Naive thymus-derived CD8-positive, alpha-beta T cell (primary cell): ENCODE measurements around the gene NUDT4. TPM values are rescaled to one million over a fixed set of nuclear protein-coding genes. Genes with fewer than 3 reads are reported as not detected.
A peak's percentile ranks its signal among the peaks of the same experiment; 100 is the strongest.

Experiments used
- ATAC-seq, 2 donors: fragments of 150-1000 bp; cut with Tn5 transposase in 1 of 2; sonication (Bioruptor Pico), chemical (Tn5 transposase) in 1 of 2; 1 replicate in 1 of 2; 2 replicates in 1 of 2; pipeline ENCODE4 v1.10.0; 2021; ENCODE audit warnings: mild to moderate bottlenecking in 2 of 2, moderate library complexity in 2 of 2
- POLR2A ChIA-PET: fragments of 350-600 bp; sonication (Branson Sonifier 250); formaldehyde crosslinking; loops from one replicate; lab custom pipeline; 2021; ENCODE audit warnings: antibody characterized with exemption; lab: Charles Lee
- DNase-seq, 10 donors: peaks; one replicate each; pipeline versions ENCODE4 v3.0.0 to v3.0.0-alpha.2; 2020 to 2022
- H3K27ac Mint-ChIP-seq, 10 donors: one replicate each; pipeline ENCODE4 v1.8.0; 2020 to 2022; ENCODE audit warnings: mild to moderate bottlenecking in 10 of 10, mixed read lengths in 10 of 10, moderate library complexity in 4 of 10, inconsistent platforms in 1 of 10
- H3K27me3 Mint-ChIP-seq, 5 donors: one replicate each; pipeline ENCODE4 v1.8.0; 2021 to 2022; ENCODE audit warnings: mixed read lengths in 5 of 5
- H3K36me3 Mint-ChIP-seq, 3 donors: one replicate each; pipeline ENCODE4 v1.8.0; 2020 to 2022; ENCODE audit warnings: mixed read lengths in 3 of 3, mild to moderate bottlenecking in 2 of 3, inconsistent platforms in 1 of 3
- H3K4me1 Mint-ChIP-seq, 4 donors: one replicate each; pipeline ENCODE4 v1.8.0; 2021 to 2022; ENCODE audit warnings: mixed read lengths in 4 of 4
- H3K4me3 Mint-ChIP-seq, 10 donors: one replicate each; pipeline ENCODE4 v1.8.0; 2020 to 2022; ENCODE audit warnings: mild to moderate bottlenecking in 10 of 10, mixed read lengths in 10 of 10, moderate library complexity in 6 of 10, inconsistent platforms in 1 of 10
- H3K9me3 Mint-ChIP-seq, 9 donors: one replicate each; pipeline ENCODE4 v1.8.0; 2020 to 2022; ENCODE audit warnings: mixed read lengths in 9 of 9, mild to moderate bottlenecking in 3 of 9, inconsistent platforms in 1 of 9, moderate library complexity in 1 of 9
- polyA plus RNA-seq, 3 donors: library from polyadenylated mRNA; unstranded; fragments of 300-500 nt; fragmentation: Illumina TruSeq; gene quantifications; one replicate each; pipeline ENCODE4 v1.2.3, GENCODE V29; 2021
- total RNA-seq, 8 experiments: library from RNA in 2 of 8; stranded (reverse) in 2 of 8; gene quantifications; one replicate each; pipeline ENCODE4 v1.2.3 and lab custom pipeline; 2021 to 2026

NUDT4 gene
- total RNA-seq = 10 to 100 TPM; 52.0 to 55.5 TPM
- 10 to 100 TPM; 38.0 to 47.8 (median 38.1) TPM for polyA plus RNA-seq
- total RNA-seq (lab: John Stamatoyannopoulos, UW) = 56.5 to 111 (median 83.9) reads per million in 6 experiments

GRCh38 chr12:93377252-93378195, at the start of gene NUDT4:
Gene NUDT4, plus strand, starts transcription at chr12:93377925. Its CDS starts 398 bp downstream, at chr12:93378323.
- peak; percentile 93 to 99 (median 98) for DNase-seq
- no peaks in the 10 kb centered on the region for H3K9me3 Mint-ChIP-seq
- peak within 1 kb of the TSS; percentile 97 to 100 (median 100) for H3K4me3 Mint-ChIP-seq
- H3K4me1 Mint-ChIP-seq = peaks cover 24 to 54% (median 39%) of the 10 kb centered on the region in 4 donors
- peak; percentile 80 to 86 for ATAC-seq
- peaks cover 0 to 2% (median 0%) of the 10 kb centered on the region in 3 donors for H3K36me3 Mint-ChIP-seq
- H3K27ac Mint-ChIP-seq = peak within 1 kb of the TSS; percentile 98 to 100 (median 100)
- POLR2A ChIA-PET = interaction anchor here (0.8 to 1.9 kb wide), 2 partner anchors 38 to 448 kb away, joined by 3 to 5 read pairs; partner anchors contain the start of gene EEA1
- H3K27me3 Mint-ChIP-seq = peaks cover 0 to 4% (median 0%) of the 10 kb centered on the region in 5 donors

DNA sequence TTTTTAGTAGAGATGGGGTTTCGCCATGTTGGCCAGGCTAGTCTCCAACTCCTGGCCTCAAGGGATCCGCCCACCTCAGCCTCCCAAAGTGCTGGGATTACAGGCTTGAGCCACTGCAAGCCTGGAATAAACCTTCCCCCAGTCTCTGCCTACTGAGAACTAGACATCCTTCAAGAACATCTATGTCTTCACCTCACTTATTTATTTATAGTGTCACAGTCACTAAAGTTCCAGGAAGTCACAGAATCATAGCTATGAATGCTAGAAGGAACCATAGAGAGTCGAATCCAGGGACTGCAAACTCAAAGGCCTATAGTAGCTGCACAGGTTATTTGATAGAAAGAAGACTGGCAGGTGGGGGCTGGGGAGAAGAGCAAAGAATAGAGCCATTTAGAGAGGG, 44.7 kb upstream of the NUDT4 start:
- Mint-ChIP-seq H3K36me3 (no peaks in the 10 kb centered on the region), H3K27ac (no peak overlapping the region), H3K9me3 (no peaks in the 10 kb centered on the region), H3K4me3 (no peak overlapping the region), H3K4me1 (no peaks in the 10 kb centered on the region), H3K27me3 (peaks cover 0 to 4% (median 0%) of the 10 kb centered on the region in 5 donors)
- DNase-seq (no peak), ATAC-seq (no peak)
- POLR2A ChIA-PET = no interaction called here

- Mint-ChIP-seq H3K27ac (no peak overlapping the region), H3K9me3 (no peaks in the 10 kb centered on the region), H3K36me3 (no peaks in the 10 kb centered on the region)
Observed at GRCh38 chr12:93333828-93334227, 43.9 kb upstream of the NUDT4 start.

DNA sequence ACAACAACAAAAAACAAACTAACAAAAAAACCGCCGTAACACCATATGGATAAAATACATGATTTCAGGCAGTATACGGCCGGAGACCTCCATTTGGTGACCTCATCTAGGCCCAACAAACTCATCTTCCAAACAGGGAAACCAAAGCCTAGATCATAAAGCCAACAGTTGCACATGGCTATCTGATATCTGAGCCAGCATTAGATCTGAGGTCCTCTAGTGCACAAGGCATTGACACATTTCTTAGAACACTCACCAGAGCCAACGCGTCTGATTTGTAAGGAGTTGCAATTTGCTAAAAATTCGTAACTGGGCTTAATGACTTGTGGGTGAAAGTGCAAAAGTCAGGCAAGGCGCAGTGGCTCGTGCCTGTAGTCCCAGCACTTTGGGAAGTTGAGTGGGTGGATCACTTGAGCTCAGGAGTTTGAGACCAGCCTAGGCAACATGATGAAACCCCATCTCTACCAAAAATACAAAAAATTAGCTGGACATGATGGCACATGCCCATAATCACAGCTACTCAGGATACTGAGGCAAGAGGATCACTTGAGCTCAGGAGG, 42.0 kb upstream of the NUDT4 start:
- H3K27me3 Mint-ChIP-seq = peaks cover 0 to 4% (median 0%) of the 10 kb centered on the region in 5 donors
- ATAC-seq (no peak), DNase-seq (no peak)
- no peak overlapping the region for H3K4me3 Mint-ChIP-seq
- no peak overlapping the region for H3K27ac Mint-ChIP-seq
- H3K36me3 Mint-ChIP-seq = no peaks in the 10 kb centered on the region
- POLR2A ChIA-PET = no interaction called here
- no peaks in the 10 kb centered on the region for H3K9me3 Mint-ChIP-seq
- H3K4me1 Mint-ChIP-seq = no peaks in the 10 kb centered on the region

More at GRCh38 chr12:93333828-93334227, 43.9 kb upstream of the NUDT4 start:
- Mint-ChIP-seq H3K4me3 (no peak overlapping the region), H3K27me3 (peaks cover 0 to 4% (median 0%) of the 10 kb centered on the region in 5 donors), H3K4me1 (no peaks in the 10 kb centered on the region)
- ATAC-seq = no peak
- POLR2A ChIA-PET = no interaction called here
- DNase-seq = no peak

GRCh38 chr12:93336291-93336741, 41.4 kb upstream of the NUDT4 start:
- Mint-ChIP-seq H3K4me1 (no peaks in the 10 kb centered on the region), H3K4me3 (no peak overlapping the region), H3K27ac (no peak overlapping the region), H3K9me3 (no peaks in the 10 kb centered on the region), H3K36me3 (no peaks in the 10 kb centered on the region), H3K27me3 (peaks cover 0 to 4% (median 0%) of the 10 kb centered on the region in 5 donors)
- POLR2A ChIA-PET = no interaction called here
- DNase-seq (no peak), ATAC-seq (no peak)

DNA sequence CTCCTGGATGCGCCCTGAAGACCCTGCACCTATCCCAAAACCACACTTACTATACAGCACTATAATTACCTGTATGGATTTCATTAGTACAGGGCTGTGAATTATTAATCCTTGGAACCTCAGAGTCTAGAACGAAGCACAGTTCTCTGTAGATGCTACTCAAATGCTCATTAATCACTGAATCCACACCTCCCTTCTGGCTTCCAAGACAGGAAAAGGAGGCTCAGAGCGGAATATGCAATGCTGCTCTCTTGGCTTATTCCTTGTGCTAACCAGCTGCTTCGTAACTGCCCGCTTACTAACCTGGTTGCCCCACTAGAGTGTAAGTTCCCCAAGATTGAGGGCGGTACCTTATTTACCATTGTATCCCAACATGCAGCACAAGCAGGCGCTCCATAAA, 39.1 kb upstream of the NUDT4 start:
- no peak for ATAC-seq

DNA sequence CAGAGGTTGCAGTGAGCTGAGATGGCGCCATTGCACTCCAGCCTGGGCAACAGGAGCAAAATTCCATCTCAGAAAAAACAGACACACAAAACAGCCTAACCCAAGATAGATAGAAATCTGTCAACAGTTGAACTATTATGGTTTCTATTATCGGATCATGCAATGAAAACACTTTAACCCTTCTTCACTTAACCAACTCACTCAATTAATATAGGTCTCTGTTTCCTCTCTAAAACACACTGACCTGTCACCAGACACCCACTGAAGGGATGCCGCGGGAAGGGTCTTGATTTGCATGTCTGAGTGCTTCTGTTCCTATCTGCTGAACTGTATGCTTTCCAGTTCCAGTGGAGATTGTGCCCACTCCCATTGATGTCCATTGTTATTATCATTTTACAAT, 38.0 kb upstream of the NUDT4 start:
- H3K27me3 Mint-ChIP-seq = peaks cover 0 to 4% (median 0%) of the 10 kb centered on the region in 5 donors
- POLR2A ChIA-PET = interaction anchor here (0.6 to 0.8 kb wide), 2 partner anchors 124 to 231 kb away, joined by 3 to 4 read pairs; no protein-coding TSS in a partner anchor

More for the DNA sequence above, 39.1 kb upstream of the NUDT4 start:
- Mint-ChIP-seq H3K4me3 (no peak overlapping the region), H3K27me3 (peaks cover 0 to 4% (median 0%) of the 10 kb centered on the region in 5 donors), H3K9me3 (no peaks in the 10 kb centered on the region), H3K4me1 (no peaks in the 10 kb centered on the region), H3K27ac (no peak overlapping the region), H3K36me3 (no peaks in the 10 kb centered on the region)
- DNase-seq = no peak
- POLR2A ChIA-PET = no interaction called here

DNA sequence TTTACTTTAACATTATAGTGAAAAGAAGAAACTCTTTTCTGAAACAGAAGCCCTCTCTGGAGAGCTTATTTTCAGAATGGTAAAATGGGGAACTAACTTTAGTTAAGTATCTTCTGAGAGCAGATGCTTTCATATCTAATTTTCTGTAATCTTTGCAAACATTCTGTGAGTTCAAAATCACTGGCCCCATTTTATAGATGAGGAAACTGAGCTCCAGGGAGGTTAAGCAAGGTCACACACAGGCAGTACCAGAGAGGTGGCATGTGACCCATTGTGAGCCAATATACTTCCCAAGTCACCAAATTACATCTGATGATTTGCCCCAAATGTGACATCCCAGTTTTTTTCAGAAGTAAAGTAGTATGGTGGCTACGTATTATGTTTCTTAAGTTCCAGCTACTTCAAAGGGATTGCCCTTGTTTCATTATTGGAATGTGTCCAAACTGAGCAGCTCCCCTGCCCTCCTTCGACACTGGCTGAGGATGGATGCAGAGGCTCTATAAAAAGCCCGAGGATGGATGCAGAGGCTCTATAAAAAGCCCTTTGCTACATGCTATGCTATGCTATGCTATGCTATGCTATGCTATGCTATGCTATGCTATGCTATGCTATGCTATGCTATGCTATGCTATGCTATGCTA, 36.2 kb upstream of the NUDT4 start:
- Mint-ChIP-seq H3K4me1 (no peaks in the 10 kb centered on the region), H3K27me3 (peaks cover 0 to 4% (median 0%) of the 10 kb centered on the region in 5 donors), H3K27ac (no peak overlapping the region), H3K9me3 (no peaks in the 10 kb centered on the region), H3K4me3 (no peak overlapping the region), H3K36me3 (no peaks in the 10 kb centered on the region)
- no peak for ATAC-seq
- DNase-seq = no peak
- POLR2A ChIA-PET = interaction anchor here (0.6 kb wide), 1 partner anchor 14 kb away, joined by 6 read pairs; no protein-coding TSS in a partner anchor

More for the DNA sequence above, 38.0 kb upstream of the NUDT4 start:
- ATAC-seq = no peak
- Mint-ChIP-seq H3K4me1 (no peaks in the 10 kb centered on the region), H3K4me3 (no peak overlapping the region), H3K9me3 (no peaks in the 10 kb centered on the region), H3K36me3 (no peaks in the 10 kb centered on the region), H3K27ac (no peak overlapping the region)
- DNase-seq = no peak

- POLR2A ChIA-PET = no interaction called here
- no peak overlapping the region for H3K4me3 Mint-ChIP-seq
- peaks cover 0 to 2% (median 0%) of the 10 kb centered on the region in 5 donors for H3K27me3 Mint-ChIP-seq
- H3K9me3 Mint-ChIP-seq = no peaks in the 10 kb centered on the region
- no peaks in the 10 kb centered on the region for H3K36me3 Mint-ChIP-seq
- no peaks in the 10 kb centered on the region for H3K4me1 Mint-ChIP-seq
- no peak overlapping the region for H3K27ac Mint-ChIP-seq
- DNase-seq = no peak
- no peak for ATAC-seq
Observed at GRCh38 chr12:93347054-93347785, 30.5 kb upstream of the NUDT4 start.

DNA sequence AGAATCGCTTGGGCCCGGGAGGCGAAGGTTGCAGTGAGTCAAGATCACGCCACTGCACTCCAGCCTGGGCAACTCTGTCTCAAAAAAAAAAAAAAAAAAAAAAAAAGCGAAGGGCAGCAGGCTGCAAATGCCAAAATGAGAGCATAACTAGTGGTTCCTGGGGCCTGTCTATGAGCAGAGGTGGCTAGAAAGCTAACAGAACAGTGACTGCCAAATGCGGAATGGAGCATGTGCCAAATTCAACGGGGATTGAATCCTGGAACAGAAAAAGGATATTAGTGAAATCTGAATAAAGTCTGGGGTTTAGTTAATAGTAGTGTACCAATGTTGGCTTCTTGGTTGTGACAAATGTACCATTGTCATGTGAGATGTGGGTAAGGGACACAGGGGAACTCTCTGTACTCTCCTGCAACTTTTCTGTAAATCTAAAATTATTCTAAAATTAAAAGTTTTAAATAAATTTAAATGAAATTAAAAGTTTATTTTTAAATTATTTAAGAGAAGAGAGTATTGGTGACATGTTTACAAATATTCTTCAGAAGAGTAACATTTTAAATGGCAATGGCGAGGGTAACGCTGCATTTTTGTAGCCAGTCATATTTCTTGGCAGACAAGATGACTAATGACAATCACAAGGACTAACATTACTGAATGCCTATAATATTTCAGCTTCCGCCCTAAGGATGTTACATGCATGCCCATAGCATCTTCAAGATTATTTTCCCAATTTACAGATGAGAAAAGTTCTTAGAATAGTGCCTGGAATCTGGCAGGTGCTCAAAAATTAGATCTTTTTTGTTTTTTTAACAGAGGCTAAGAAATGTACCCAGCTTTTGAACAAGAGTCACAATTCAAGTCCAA, 28.9 kb upstream of the NUDT4 start:
- Mint-ChIP-seq H3K4me3 (no peak overlapping the region), H3K27ac (no peak overlapping the region)

GRCh38 chr12:93351726-93352125, 26.0 kb upstream of the NUDT4 start:
- Mint-ChIP-seq H3K4me1 (peaks cover 0 to 1% (median 0%) of the 10 kb centered on the region in 4 donors), H3K27me3 (peaks cover 0 to 1% (median 0%) of the 10 kb centered on the region in 5 donors), H3K9me3 (no peaks in the 10 kb centered on the region), H3K36me3 (no peaks in the 10 kb centered on the region), H3K4me3 (no peak overlapping the region), H3K27ac (no peak overlapping the region)
- POLR2A ChIA-PET = no interaction called here
- no peak for ATAC-seq
- no peak for DNase-seq

More for the DNA sequence above, 28.9 kb upstream of the NUDT4 start:
- Mint-ChIP-seq H3K9me3 (no peaks in the 10 kb centered on the region), H3K27me3 (peaks cover 0 to 3% (median 0%) of the 10 kb centered on the region in 5 donors), H3K36me3 (no peaks in the 10 kb centered on the region), H3K4me1 (peaks cover 0 to 1% (median 0%) of the 10 kb centered on the region in 4 donors)
- POLR2A ChIA-PET = no interaction called here
- DNase-seq (no peak), ATAC-seq (no peak)
